CD4-positive, alpha-beta T cell treated with Interleukin-15 for 1 hour (primary cell): ENCODE data around the gene ACAA2.
"Not testable (repeated sequence)": the region's sequence is repeated elsewhere in the genome, so short reads cannot be mapped to it uniquely, and the experiment has no call there.

Source experiments
- DNase-seq: peaks from one replicate; pipeline ENCODE4 v3.0.0-alpha.2; 2020

Gene ACAA2

GRCh38 chr18:49844903-49845302 is 31.6 kb upstream of the ACAA2 start:
- no peak for DNase-seq

DNA sequence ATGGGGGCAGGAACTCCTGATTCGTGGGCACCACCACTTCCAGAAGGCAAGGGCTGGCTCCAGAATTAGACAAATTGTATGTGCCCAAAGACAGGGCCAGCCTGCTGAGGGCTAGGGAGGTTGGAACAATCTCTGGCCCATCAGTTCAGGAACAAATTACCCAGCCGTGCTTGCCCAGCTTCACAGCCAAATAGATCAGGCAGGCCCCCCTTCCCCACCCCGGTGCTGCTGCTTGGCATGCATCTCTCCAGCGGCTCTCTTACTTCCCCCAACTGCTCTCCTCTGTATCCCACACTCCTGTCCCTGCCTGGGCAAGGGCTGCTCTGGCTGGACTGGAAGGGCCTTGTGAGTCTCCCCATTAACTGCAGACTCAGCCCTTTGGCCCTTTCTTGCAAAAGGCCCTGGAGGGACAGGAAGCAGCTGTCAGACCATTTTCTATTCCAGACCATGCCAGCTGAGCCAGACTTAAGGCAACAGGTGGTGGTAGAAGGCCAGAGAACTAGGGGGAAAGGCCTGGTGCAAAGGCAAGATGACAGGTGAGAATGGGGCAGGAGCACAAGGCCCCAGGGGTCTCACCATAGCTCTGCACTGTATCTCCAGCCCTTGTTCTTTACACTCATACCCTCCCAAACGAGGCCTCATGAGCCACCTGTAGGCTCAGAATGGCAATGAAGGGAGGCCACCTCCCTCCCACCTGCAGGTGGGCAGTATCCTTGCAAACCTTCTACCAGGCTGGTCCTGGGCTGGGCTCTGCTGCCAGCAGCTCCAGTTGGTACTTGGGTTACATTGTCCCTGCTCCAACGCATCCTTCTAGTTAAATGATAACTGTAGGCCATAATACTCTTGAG is 30.7 kb upstream of the ACAA2 start:
- no peak for DNase-seq

DNA sequence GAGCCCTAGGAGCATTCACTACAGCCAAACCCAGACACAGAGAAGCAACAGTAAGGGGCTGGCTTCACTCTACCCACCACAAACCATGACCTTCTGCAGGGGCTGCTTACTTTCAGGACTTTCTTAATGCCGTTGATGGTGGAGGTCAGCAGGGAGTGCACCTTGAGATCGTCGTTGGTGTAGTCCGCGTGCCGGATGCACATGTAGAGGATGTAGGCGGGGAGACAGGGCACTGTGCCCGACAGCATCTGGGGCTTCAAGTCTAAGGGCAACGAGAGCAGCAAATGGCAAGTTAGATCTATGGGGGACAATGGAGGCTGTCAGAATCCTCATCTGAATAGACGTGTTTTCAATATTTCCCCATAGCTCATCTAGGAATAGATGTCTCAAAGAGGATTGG is 29.8 kb upstream of the ACAA2 start:
- no peak for DNase-seq

- DNase-seq: no peak
Measured at GRCh38 chr18:49842656-49843055, 29.3 kb upstream of the ACAA2 start.

DNA sequence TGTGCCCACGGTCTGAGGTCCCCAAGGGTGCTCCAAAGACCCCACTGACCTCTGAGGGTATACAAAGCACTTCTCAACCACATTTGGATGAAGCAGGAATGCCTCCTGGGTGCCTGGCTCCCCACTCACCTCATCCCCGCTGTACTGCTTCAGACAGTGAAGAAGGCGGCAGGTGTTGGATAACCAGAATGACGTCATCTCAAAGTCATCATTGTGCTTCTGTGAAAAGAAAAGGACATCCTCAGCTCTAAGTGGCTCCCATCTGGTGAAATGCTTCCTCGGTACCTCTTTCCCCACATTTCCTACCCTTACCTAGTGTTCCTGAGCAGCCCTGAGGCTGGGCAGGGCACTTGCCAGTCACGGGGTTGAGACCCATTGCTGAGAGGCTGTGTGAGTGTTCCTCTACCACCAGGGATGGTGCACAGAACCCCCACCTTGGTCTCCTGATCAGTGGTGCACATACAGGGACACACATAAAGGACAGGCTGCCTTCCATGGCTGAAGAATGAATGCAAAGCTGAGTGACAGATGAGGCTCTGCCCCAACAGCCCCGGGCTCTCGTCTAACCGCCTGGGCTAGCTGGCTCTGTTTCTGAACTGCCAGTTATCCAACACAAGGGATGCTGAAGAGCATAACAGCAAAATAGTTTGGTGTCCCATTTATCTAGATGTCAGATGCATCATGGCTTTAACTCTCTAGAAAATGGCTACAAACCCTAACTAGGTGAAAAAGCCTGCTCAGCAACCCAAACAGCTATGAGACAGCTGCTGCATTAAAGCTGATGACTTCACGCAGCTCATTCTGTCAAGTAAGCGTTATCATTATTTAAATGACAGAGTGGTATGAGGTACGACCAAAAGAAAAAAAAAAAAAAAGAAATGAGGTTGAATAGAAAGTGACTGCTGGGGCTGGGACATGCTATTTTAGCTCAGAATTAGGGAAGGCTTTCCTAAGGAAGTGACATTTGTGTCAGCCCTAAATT is 28.2 kb upstream of the ACAA2 start:
- no peak for DNase-seq

DNA sequence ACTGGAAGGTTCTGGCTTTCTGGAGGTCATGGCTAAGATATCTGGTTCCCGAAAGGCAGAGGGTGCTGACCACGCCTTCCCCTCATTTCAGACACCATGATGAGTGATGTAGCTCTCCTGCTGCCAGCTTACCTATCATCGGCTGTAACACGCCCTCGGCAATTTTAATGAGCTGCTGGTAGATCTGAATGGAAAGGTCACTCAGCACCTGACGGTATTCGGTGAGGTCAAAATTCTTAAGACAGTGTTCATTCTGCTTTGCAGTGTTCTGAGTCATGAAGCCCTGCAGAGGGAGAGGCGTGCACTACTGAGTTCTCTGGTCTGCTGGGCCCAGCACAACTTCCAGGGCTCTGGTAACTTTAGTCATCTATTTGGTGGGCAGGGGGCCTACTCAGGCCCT is 25.7 kb upstream of the ACAA2 start:
- no peak for DNase-seq

DNA sequence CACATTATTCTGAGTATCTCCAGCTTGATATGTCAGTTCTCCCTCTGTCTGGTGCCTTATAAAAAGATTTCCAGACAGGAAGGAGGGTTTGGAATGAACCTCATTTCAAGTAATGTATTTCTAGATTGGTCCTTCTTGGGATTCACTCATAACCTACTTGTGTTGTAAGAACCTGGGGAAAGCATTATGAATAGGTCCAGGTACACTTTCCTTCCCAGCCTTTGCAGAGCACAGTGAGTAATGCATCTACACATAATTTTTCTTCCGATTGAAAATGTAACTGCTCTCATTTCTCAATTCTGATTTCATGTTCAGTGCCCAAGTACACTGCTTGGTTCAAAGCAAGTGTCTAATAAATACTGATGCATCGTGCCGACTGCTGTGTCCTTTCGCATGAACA is 25.0 kb upstream of the ACAA2 start:
- no peak for DNase-seq

GRCh38 chr18:49837889-49838288 is 24.6 kb upstream of the ACAA2 start:
- no peak for DNase-seq

- not testable (repeated sequence) for DNase-seq
Measured at GRCh38 chr18:49837316-49837835, 24.0 kb upstream of the ACAA2 start.

DNA sequence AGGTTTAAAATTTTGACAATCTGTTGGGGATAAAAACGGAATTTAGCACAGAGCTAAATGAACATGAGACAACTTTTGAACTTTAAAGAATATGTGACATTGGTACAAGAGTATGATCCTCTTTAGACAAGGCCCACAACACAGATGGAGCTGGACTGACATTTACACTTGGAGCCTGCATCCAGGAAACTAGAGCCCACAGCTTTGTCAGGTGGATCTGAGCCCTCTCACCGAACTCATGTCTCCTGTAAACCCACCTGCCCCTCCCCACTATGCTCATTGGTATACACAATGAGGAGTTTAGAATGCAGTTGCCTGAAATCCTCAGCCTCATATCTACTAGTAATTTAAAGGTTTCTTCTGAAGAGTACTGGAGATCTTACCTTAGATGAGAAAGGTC is 22.1 kb upstream of the ACAA2 start:
- no peak for DNase-seq

- no peak for DNase-seq
Measured at GRCh38 chr18:49834258-49834657, 20.9 kb upstream of the ACAA2 start.

- DNase-seq: no peak
Measured at GRCh38 chr18:49833814-49834213, 20.5 kb upstream of the ACAA2 start.

DNA sequence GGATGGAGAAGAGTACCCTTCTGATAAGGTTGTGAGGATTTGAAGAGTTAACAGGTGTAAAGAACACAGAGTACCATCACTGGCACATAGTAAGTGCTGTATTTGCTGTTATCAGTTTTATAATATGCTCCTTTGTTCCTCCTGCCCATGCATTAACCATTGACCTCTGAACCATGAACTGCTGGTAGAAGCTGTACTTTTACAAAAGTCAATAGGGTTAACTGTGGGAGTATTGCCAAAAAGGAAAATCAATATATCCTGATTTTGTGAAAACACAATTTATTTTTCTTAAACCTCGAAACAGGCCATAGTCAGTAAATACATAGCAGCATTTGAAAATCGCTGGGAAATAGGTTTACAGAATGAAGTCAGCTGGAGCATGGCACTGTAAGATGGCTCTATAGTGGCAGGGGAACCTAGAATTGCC is 18.9 kb upstream of the ACAA2 start:
- no peak for DNase-seq

GRCh38 chr18:49827996-49828395 is 14.7 kb upstream of the ACAA2 start:
- DNase-seq: no peak

- peak; percentile 51 for DNase-seq
Measured at GRCh38 chr18:49819823-49820671, 6.7 kb upstream of the ACAA2 start.

- DNase-seq: no peak
Measured at GRCh38 chr18:49819071-49819662, 5.8 kb upstream of the ACAA2 start.

GRCh38 chr18:49817947-49818346 is 4.6 kb upstream of the ACAA2 start:
- DNase-seq: no peak

DNA sequence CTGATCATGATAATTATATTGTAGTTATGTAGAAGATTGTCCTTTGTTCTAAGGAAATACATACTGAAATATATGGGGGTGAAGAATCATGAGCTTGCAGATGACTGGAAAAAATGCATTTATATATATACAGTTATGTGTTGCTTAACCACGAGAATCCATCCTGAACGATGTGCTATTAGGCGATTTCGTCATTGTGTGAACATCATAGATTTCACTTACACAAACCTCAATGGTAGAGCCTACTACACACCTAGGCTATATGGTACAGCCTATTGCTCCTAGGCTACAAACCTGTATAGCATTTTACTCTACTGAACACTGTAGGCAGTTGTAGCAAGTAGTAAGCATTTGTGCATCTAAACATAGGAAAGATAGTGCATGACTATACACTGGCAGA is 2.6 kb upstream of the ACAA2 start:
- DNase-seq: no peak

GRCh38 chr18:49814147-49814499 is 790 bp upstream of the ACAA2 start:
- peak; percentile 86 for DNase-seq

DNA sequence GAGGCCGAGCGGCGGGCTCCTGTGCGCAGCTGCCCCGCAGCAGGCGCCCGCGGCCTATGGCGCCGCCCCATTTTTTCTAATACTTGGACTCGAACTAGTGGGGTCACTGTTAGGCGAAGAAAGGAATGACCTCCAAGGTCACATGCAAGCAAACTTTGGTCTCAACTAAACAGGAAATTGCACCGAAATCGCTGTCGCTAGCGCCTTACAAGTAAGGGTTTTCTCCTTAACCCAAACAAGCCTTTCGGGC is 339 bp downstream of the ACAA2 start:
- no peak for DNase-seq

- no peak for DNase-seq
Measured at GRCh38 chr18:49812286-49813068, 856 bp downstream of the ACAA2 start.
